Muscle layer of colon (tissue), 2 donors: ENCODE measurements around the gene COL5A1.

ENCODE experiments used
- H3K27ac ChIP-seq: one replicate; pipeline ENCODE4 v1.7.0; 2013; ENCODE audit warnings: low read depth, mild to moderate bottlenecking, low read length, moderate library complexity
- H3K27me3 ChIP-seq, 2 donors: one replicate each; pipeline ENCODE4 v1.7.0; 2013; ENCODE audit warnings: low read length in 2 of 2, mild to moderate bottlenecking in 2 of 2; ENCODE audit not compliant: insufficient read depth in 2 of 2, control insufficient read depth in 1 of 2
- H3K36me3 ChIP-seq: one replicate; pipeline ENCODE4 v1.7.0; 2013; ENCODE audit warnings: mild to moderate bottlenecking, low read length; ENCODE audit not compliant: insufficient read depth
- H3K4me1 ChIP-seq: one replicate; pipeline ENCODE4 v1.7.0; 2013; ENCODE audit warnings: mild to moderate bottlenecking, low read length; ENCODE audit not compliant: insufficient read depth
- H3K4me3 ChIP-seq, 2 donors: one replicate each; pipeline ENCODE4 v1.7.0; 2013; ENCODE audit warnings: low read length in 2 of 2, low read depth in 1 of 2, mild to moderate bottlenecking in 1 of 2, moderate library complexity in 1 of 2
- H3K9ac ChIP-seq: one replicate; pipeline ENCODE4 v1.7.0; 2013; ENCODE audit warnings: low read length
- H3K9me3 ChIP-seq: one replicate; pipeline ENCODE4 v1.7.0; 2013; ENCODE audit warnings: mild to moderate bottlenecking, low read length
- donor health status: abdominal sarcoma.
- donor health status: Adenocarcinoma of cecum.

Gene COL5A1

DNA sequence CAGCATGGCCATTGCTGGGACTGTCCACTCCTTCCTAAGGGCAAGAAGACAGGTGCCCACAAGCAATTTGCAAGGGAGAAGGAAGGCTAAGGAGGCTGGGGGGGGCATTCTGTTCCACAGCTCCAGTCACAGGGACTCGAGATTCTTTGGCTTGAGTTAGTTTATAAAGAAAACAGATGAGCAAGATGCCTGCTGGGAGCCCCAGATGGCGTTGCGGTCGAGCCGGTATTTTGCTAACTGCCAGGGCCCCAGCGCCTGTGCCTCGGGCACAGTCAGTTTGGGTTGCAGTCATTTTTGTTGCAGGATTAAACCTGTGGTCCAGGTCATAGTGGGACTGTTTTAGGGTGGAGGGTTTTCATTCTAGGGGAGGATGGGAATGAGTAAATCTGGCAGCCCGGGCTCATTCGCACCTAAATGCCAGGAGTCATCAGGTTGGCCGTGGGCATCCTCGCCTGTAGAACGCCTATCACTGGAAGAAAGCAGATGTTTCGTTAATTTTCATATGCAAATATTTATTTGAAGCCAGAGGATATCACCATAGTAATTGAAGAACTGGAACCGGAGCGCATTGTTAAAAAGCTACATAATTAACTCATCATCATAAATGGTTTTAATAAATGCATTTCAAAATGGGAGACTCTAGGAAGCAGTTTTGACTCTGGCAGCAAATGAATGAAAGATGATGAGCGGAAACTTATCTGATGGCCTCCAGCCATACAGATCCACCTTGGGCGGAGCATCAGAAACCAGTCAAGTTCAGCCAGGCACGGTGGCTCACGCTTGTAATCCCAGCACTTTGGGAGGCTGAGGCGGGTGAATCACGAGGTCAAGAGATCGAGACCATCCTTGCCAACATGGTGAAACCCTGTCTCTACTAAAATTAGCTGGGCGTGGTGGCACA is 151.9 kb downstream of the COL5A1 start:
- Histone ChIP-seq H3K27me3 (no peaks in the 10 kb centered on the region), H3K27ac (no peak overlapping the region), H3K9ac (no peak overlapping the region), H3K9me3 (no peaks in the 10 kb centered on the region), H3K4me3 (no peak overlapping the region), H3K36me3 (peaks cover 49% of the 10 kb centered on the region), H3K4me1 (no peaks in the 10 kb centered on the region)

DNA sequence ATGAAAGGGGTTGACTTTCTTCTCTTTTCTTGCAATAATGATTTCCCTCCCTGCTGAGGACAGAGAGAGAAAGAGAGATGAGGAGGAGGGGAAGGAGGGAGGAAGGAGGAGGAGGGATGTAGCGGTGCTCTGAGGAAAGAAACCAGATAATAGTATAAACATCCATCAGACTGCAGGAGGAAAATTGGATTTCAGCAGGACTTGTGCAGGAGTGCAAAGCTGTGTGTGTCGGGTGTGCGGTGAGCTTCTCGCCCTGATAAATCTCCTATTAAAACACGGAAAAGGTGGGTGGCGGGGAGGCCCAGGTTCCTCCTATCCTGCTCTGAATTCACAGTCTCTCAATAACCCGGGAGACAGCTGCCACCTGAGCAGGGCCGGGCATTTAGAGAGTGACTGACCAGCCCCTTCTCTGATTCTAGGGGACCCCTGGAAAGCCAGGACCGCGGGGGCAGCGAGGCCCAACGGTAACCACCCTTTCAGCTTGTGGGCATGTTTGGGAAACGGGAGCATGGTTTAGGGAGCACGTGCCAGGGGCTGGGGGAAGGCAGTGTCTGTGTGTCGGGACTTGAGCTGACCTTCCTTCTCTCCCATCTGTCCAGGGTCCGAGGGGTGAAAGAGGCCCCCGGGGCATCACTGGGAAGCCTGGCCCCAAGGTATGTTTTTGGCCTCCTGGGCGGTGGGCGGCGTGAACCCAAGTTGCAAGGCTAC is 153.2 kb downstream of the COL5A1 start:
- Histone ChIP-seq H3K4me3 (no peak overlapping the region), H3K9me3 (no peaks in the 10 kb centered on the region), H3K36me3 (peaks cover 53% of the 10 kb centered on the region), H3K9ac (no peak overlapping the region), H3K27ac (no peak overlapping the region), H3K4me1 (no peaks in the 10 kb centered on the region), H3K27me3 (no peaks in the 10 kb centered on the region)

- H3K36me3 ChIP-seq, result peaks cover 53% of the 10 kb centered on the region
- H3K4me3 ChIP-seq, result no peak overlapping the region
- no peak overlapping the region for H3K9ac ChIP-seq
- no peaks in the 10 kb centered on the region for H3K27me3 ChIP-seq
- no peaks in the 10 kb centered on the region for H3K9me3 ChIP-seq
- no peak overlapping the region for H3K27ac ChIP-seq
- H3K4me1 ChIP-seq, result no peaks in the 10 kb centered on the region
Observed at GRCh38 chr9:134795446-134795845, 153.8 kb downstream of the COL5A1 start.

DNA sequence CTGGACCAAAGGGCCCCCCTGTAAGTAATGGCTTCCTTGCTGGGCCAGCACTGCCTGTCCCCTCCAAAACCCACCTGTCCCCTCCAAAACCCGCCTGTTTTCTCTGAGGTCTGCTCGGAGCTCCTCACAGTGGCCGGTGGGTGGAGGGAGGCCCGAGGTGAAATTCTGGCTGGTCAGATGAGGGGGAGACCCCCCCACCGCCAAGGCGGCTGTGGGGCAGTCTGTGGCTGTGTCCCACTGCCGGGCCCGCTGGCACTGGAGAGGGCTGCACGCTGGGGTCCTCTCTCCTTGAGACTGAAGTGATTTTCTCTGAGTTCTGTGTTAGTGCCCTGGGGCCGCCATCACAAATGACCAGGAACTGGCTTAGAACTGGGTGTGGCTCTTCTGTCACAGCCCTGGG is 155.3 kb downstream of the COL5A1 start:
- Histone ChIP-seq H3K27me3 (no peaks in the 10 kb centered on the region), H3K27ac (no peak overlapping the region), H3K9me3 (no peaks in the 10 kb centered on the region), H3K9ac (no peak overlapping the region), H3K4me1 (no peaks in the 10 kb centered on the region), H3K36me3 (peaks cover 51% of the 10 kb centered on the region), H3K4me3 (no peak overlapping the region)

DNA sequence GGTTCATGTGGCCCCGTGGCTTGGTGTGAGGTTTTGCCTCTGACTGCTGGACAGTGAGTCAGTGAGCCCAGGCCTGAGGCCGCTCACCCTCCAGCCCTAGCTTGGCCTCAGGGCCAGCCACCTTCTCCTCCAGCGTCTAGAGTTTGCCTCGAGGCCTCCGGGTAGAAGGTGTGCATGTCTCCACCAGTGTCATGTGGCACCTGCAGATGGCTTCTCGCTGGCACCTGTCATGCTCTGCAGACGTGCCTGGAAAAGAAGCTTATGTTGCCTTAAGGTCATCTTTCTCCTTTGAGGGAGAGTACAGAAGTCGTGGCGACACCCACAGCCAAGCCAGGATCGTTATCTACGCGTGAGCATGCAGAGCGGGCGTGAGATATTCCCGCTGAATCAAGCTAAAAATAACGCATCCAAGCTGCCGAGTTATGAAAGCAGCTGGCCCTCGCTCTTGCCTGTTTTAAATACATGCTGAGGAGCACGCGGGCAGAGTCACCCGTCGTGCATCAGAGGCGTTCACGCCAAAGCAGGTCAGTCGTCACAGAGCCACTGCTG is 159.3 kb downstream of the COL5A1 start:
- no peaks in the 10 kb centered on the region for H3K27me3 ChIP-seq
- no peak overlapping the region for H3K9ac ChIP-seq
- H3K9me3 ChIP-seq, result no peaks in the 10 kb centered on the region
- H3K27ac ChIP-seq, result no peak overlapping the region
- H3K4me3 ChIP-seq, result no peak overlapping the region
- no peaks in the 10 kb centered on the region for H3K4me1 ChIP-seq
- H3K36me3 ChIP-seq, result peaks cover 72% of the 10 kb centered on the region

DNA sequence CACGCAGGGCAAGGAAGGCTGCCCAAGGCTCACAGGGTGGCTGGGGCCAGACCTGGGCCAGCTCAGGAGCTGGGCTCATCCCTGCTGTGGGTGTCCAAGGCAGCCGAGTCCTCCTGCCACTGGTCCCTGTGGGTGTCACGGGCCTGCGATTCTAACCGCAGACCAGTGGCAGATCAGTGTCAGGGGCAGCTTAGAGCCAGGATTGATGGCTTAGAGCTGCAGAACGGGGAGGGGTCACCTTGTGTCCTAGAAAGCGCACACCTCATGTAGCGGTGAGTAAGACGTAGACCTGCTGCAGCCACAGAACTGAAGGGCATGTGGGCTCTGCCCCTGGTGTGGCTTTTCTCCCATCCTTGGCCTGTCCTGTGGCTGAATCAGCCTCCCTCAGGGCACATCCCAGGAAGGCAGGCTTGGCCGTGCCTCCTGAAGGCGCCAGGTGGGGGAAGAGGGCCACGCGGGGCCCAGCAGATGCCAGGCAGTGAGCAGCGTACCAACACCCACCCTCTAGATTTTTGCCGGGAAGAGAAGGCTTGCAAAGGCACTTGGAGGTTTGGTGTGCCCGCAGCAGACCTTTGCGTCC is 160.7 kb downstream of the COL5A1 start:
- Histone ChIP-seq H3K9me3 (no peaks in the 10 kb centered on the region), H3K9ac (no peak overlapping the region), H3K36me3 (peaks cover 65% of the 10 kb centered on the region), H3K4me3 (no peak overlapping the region), H3K4me1 (no peaks in the 10 kb centered on the region), H3K27me3 (no peaks in the 10 kb centered on the region), H3K27ac (no peak overlapping the region)

DNA sequence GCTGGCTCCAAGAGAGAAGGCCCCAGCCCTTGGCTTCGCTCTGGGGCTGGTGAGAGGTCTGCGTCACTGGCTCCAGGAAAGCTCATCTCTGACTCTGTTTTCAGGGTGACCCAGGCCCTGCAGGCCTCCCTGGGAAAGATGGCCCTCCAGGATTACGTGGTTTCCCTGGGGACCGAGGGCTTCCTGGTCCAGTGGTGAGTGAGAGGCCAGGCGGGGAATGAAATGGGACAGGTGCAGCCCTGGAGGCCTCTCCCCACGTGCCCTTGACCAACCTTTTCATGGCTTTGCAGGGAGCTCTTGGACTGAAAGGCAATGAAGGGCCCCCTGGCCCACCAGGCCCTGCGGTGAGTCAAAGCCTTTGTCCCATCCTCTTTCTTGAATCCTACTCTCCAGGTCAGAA is 163.3 kb downstream of the COL5A1 start:
- H3K4me3 ChIP-seq, result no peak overlapping the region
- peaks cover 52% of the 10 kb centered on the region for H3K36me3 ChIP-seq
- H3K27me3 ChIP-seq, result no peaks in the 10 kb centered on the region
- no peak overlapping the region for H3K27ac ChIP-seq
- H3K9me3 ChIP-seq, result no peaks in the 10 kb centered on the region
- H3K4me1 ChIP-seq, result no peaks in the 10 kb centered on the region
- H3K9ac ChIP-seq, result no peak overlapping the region

DNA sequence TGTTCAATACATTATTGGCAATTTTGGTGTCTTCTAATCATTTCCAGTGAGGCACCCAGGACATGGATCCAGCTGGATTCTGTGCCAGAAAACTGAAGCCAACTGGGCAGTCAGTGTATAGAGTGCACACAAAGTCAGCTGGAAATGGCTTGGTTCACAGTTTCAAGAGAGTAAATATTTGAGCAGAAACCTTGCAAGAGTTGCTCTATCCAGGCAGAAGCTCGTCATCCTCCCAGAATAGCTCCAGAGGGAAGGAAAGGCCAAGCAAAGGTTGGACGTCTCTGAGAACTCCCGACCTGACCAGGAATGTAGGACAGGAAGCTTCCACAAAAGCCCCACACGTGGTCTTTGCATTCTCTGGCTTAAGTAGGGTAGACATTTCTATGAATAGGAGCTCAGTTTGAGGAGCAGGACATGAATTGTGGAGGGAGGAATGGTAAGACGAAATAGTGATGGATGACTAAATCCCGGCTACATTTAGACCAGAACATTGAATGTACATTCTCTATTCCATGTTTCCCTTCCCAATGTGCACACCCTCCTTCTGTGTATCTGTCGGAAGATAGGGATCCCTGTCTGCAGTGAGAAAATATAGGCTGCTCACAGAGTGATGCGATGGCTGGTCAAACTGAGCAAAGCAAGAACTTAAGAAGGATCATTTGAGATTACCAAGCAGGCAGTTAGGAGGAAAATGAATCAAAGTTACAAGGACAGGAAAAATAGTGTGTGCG is 166.3 kb downstream of the COL5A1 start:
- peaks cover 11% of the 10 kb centered on the region for H3K4me1 ChIP-seq
- H3K4me3 ChIP-seq, result no peak overlapping the region
- no peaks in the 10 kb centered on the region for H3K27me3 ChIP-seq
- H3K36me3 ChIP-seq, result peaks cover 52% of the 10 kb centered on the region
- H3K9me3 ChIP-seq, result no peaks in the 10 kb centered on the region
- no peak overlapping the region for H3K9ac ChIP-seq
- no peak overlapping the region for H3K27ac ChIP-seq

DNA sequence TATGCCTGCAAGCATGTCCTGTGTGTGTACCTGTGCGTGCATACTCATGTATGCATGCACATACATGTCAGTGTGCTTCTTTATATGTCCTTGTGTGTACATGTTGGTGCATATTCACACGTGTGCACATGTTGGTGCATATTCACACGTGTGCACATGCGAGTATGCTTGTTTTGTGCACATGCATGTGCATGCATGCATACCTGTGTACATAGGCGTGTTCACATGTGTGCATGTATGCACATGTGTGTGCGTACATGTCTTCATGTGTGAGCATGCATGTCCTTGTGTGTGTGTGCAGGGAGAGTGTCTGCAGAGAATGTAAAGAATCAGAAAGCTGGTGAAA is 166.8 kb downstream of the COL5A1 start:
- Histone ChIP-seq H3K9me3 (no peaks in the 10 kb centered on the region), H3K4me1 (peaks cover 11% of the 10 kb centered on the region), H3K9ac (no peak overlapping the region), H3K4me3 (no peak overlapping the region), H3K27me3 (no peaks in the 10 kb centered on the region), H3K27ac (no peak overlapping the region), H3K36me3 (peaks cover 58% of the 10 kb centered on the region)

- H3K9ac ChIP-seq, result no peak overlapping the region
- peaks cover 11% of the 10 kb centered on the region for H3K4me1 ChIP-seq
- no peaks in the 10 kb centered on the region for H3K27me3 ChIP-seq
- no peaks in the 10 kb centered on the region for H3K9me3 ChIP-seq
- peaks cover 61% of the 10 kb centered on the region for H3K36me3 ChIP-seq
- no peak overlapping the region for H3K27ac ChIP-seq
- no peak overlapping the region for H3K4me3 ChIP-seq
Observed at GRCh38 chr9:134809292-134809691, 167.7 kb downstream of the COL5A1 start.

DNA sequence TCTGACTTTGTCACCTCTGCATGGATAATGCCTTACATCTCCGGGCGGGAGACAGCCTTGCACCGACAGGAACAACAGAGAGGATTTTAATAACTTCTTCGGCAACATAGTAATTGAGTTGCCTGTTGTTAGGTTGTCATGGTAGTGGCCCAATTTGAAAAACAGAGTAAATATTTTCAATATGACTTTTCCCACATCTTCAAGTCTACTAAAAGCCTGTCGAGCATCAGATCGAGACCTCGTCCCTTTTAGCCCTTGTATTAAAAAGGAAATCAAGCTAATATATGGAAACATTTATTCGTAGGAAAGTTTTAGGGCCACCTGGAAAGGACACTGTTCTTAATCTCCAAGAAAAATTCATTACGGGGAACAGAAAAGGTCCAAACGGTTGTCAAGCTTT is 168.2 kb downstream of the COL5A1 start:
- H3K36me3 ChIP-seq, result peaks cover 59% of the 10 kb centered on the region
- no peaks in the 10 kb centered on the region for H3K9me3 ChIP-seq
- no peak overlapping the region for H3K9ac ChIP-seq
- peaks cover 11% of the 10 kb centered on the region for H3K4me1 ChIP-seq
- no peaks in the 10 kb centered on the region for H3K27me3 ChIP-seq
- no peak overlapping the region for H3K27ac ChIP-seq
- no peak overlapping the region for H3K4me3 ChIP-seq
